Fibroblast of the aortic adventitia (primary cell): Measurements from ENCODE around the gene SPOCK3. TPM values are rescaled to one million over a fixed set of nuclear protein-coding genes. Genes with fewer than 3 reads are reported as not detected.
A peak's percentile ranks its signal among the peaks of the same experiment; 100 is the strongest.
"Not testable (repeated sequence)": the region's sequence is repeated elsewhere in the genome, so short reads cannot be mapped to it uniquely, and the experiment has no call there.

Source experiments
- DNase-seq: peaks from one replicate; pipeline ENCODE4 v3.0.0-alpha.2; 2010; ENCODE audit warnings: low read depth
- H3K4me3 ChIP-seq: 2 replicates; pipeline ENCODE4 v1.5.1; 2011; ENCODE audit warnings: low read depth, mild to moderate bottlenecking, control low read depth, low read length, moderate library complexity
- CTCF ChIP-seq: IDR thresholded peaks from 2 replicates; pipeline ENCODE4 v1.5.1; 2011; ENCODE audit warnings: mild to moderate bottlenecking, low read length, control low read depth, inconsistent platforms; ENCODE audit not compliant: insufficient read depth
- total RNA-seq: library from RNA; depleted of rRNA; stranded (reverse); fragments of >200 nt; gene quantifications from 2 replicates; pipeline ENCODE4 v1.2.3, GENCODE V29; 2012; ENCODE audit warnings: low replicate concordance

The SPOCK3 gene
- total RNA-seq, result 1.9 and 7.2 TPM in 2 replicates

GRCh38 chr4:167234316-167234881 lies at the start of gene SPOCK3:
Gene SPOCK3, minus strand, starts transcription at chr4:167234494.
- no peak for TF ChIP-seq CTCF
- peak; percentile 51 for DNase-seq
- peak within 1 kb of the TSS; percentile 78 for H3K4me3 ChIP-seq

GRCh38 chr4:167282171-167282864 lies 48.0 kb upstream of the SPOCK3 start:
- no peak for TF ChIP-seq CTCF
- H3K4me3 ChIP-seq, result no peak overlapping the region
- DNase-seq, result peak; percentile 35

- H3K4me3 ChIP-seq, DNase-seq: not testable (repeated sequence)
These were observed 47.3 kb upstream of the SPOCK3 start for GRCh38 chr4:167281545-167281944.

GRCh38 chr4:167274351-167274750 lies 40.1 kb upstream of the SPOCK3 start:
- peak; percentile 41 for DNase-seq
- no peak for TF ChIP-seq CTCF
- H3K4me3 ChIP-seq, result no peak overlapping the region

GRCh38 chr4:167265231-167265630 lies 30.9 kb upstream of the SPOCK3 start:
- H3K4me3 ChIP-seq, result no peak overlapping the region
- no peak for DNase-seq
- no peak for TF ChIP-seq CTCF

- no peak for TF ChIP-seq CTCF
These were observed 14.0 kb upstream of the SPOCK3 start for GRCh38 chr4:167248271-167248670.

GRCh38 chr4:167239627-167240026 lies 5.3 kb upstream of the SPOCK3 start:
- DNase-seq, result no peak
- no peak for TF ChIP-seq CTCF
- H3K4me3 ChIP-seq, result no peak overlapping the region

More at GRCh38 chr4:167248271-167248670, 14.0 kb upstream of the SPOCK3 start:
- H3K4me3 ChIP-seq, result no peak overlapping the region
- DNase-seq, result peak; percentile 35
